ENCODE data around the gene MXD1.

GRCh38 chr2:69943000-69943842 lies 28.3 kb downstream of the MXD1 start:
- TF ChIP-seq REST (IDR thresholded peaks at IDR 0.05) (no peak), CTCF (IDR thresholded peaks at IDR 0.05) (no peak)
